Neural cell (in vitro differentiated cells): Measurements from ENCODE around the gene TPD52L1.

Source experiments
- CTCF ChIP-seq: fragments of 450-650 bp; IDR thresholded peaks from 2 replicates; pipeline ENCODE4 v1.5.1; 2014; ENCODE audit warnings: antibody characterized with exemption, mild to moderate bottlenecking, moderate library complexity; ENCODE audit not compliant: poor library complexity, severe bottlenecking
- EP300 ChIP-seq: fragments of 450-650 bp; conservative IDR thresholded peaks from 2 replicates; pipeline ENCODE4 v1.6.1; 2014; ENCODE audit warnings: antibody characterized with exemption, mild to moderate bottlenecking, moderate library complexity; ENCODE audit not compliant: poor library complexity, severe bottlenecking
- EZH2 ChIP-seq: fragments of 200-600, 300-800 bp; shearing (Covaris generic), sonication (generic); IDR thresholded peaks from 2 replicates; pipeline ENCODE4 v1.6.1; 2014; ENCODE audit warnings: antibody characterized with exemption, low read length, borderline replicate concordance, mild to moderate bottlenecking; ENCODE audit not compliant: insufficient read depth, poor library complexity, severe bottlenecking
- MXI1 ChIP-seq: fragments of 450-650 bp; conservative IDR thresholded peaks from 2 replicates; pipeline ENCODE4 v1.6.1; 2014; ENCODE audit warnings: antibody characterized with exemption, mild to moderate bottlenecking; ENCODE audit not compliant: poor library complexity, severe bottlenecking
- POLR2AphosphoS5 ChIP-seq: IDR thresholded peaks from 2 replicates; pipeline ENCODE4 v1.6.1; 2012
- RAD21 ChIP-seq: fragments of 450-650 bp; conservative IDR thresholded peaks from 2 replicates; pipeline ENCODE4 v1.6.1; 2014; ENCODE audit warnings: antibody characterized with exemption, mild to moderate bottlenecking, moderate library complexity
- REST ChIP-seq: IDR thresholded peaks from 2 replicates; pipeline ENCODE4 v1.6.1; 2012; ENCODE audit warnings: borderline replicate concordance
- TAF1 ChIP-seq: IDR thresholded peaks from 2 replicates; pipeline ENCODE4 v1.6.1; 2012; ENCODE audit warnings: low read depth

- TF ChIP-seq CTCF (no peak), TAF1 (no peak), EZH2 (no peak), MXI1 (no peak), EP300 (no peak), POLR2AphosphoS5 (no peak), RAD21 (no peak), REST (no peak)
Observed at GRCh38 chr6:125312950-125313349, 159.4 kb downstream of the TPD52L1 start.
